Activated CD4-positive, CD25-positive, alpha-beta regulatory T cell treated with anti-CD3 and anti-CD28 coated beads, Interleukin-2, amount 50 U/mL, for 72 hours (primary cell): ENCODE data around the gene TEX10.
"Not testable (repeated sequence)": the region's sequence is repeated elsewhere in the genome, so short reads cannot be mapped to it uniquely, and the experiment has no call there.

Experiments
- DNase-seq: peaks from one replicate; pipeline ENCODE4 v3.0.0; 2021

Gene TEX10

DNA sequence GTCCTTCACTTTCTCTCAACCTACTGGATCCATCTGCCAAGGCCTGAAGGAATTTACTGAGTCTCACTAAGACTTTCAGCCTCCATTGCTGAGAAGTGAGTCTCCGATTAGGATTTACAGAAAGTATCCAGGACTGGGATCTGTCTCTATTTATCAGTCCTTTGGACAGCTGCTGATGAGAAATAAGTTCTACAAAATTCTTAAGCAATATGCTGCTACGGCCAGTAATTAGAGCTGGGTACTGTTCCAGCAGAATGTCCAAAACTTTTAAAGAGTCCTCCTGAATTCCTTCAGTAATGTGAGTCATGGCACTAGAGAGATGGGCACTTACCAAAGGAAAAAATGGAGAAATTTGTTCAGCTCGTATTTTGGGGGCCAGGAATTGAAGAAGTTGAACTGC, 5.9 kb downstream of the TEX10 start:
- DNase-seq, result no peak

DNA sequence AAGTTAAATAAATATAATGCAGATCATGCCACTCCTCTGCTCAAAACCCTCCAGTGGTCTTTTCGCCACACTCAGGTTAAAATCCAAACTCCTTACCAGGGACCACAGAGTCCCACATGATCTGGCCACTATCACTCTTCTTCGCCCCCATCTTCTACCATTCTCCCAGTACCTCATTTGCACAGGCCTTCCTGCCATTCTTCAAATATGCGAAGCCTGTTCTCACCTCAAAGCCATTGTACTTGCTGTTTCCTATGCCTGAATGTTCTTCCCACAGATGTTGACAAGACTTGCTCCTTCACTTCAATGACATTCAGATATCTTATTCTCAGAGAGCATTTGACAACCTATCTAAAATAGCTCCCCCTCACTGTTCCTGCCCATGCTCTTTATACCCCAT, 10.9 kb downstream of the TEX10 start:
- no peak for DNase-seq

DNA sequence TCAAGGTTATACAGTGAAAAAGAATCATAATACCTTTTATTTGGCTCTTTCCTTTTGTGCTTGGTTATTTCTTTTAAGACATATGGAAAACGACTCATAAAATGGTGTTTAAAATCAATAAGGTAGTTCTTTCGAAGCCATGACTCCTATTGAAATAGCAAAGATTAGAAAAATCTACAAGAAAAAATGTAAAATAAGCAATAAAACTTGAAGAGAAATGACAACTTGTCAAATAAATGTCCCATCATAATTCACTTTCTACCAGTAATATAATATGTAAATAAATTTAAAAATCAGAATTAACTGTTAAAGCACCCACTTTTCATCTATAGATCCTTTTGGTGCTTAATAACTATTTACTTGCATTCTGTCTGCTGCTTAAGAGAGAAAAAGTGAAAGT, 12.5 kb downstream of the TEX10 start:
- DNase-seq, result no peak

DNA sequence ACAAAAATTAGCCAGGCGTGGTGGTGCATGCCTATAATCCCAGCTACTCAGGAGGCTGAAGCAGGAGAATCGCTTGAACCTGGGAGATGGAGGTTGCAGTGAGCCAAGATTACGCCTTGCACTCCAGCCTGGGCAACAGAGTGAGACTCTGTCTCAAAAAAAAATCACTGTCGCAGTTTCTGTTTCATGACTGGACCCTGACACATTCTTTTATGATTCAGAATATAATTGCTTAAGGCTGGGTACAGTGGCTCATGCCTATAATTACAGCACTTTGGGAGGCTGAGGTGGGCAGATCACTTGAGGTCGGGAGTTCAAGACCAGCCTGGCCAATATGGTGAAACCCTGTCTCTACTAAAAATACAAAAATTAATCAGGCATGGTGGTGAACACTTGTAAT, 14.0 kb downstream of the TEX10 start:
- DNase-seq, result not testable (repeated sequence)

DNA sequence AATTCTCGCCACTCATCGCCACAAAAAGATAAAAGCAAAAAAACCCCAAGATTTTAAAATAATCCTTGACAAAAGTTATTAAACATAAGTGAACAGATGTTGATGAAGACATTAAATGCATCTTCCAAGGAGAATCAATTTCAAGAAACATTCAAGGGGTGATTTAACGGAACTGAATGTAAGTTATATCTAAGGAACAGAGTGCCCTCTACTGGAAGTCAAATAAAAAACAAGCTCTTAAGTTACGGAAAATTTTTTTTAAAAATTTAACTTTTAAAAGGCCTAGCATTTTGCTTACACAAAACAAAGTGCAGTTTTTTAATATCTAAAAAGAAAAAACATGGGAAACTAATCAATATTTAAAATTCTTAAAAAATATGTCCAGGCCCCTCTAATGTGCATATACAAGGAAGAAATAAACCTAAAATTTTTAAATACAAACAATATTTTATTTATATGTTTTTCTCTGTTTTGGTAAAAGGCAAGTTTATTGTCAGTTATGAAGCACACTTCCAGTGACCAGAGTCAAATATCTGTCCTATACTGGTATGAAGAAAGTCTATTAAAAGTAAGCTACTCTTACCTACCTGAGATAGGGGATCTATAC, 28.0 kb downstream of the TEX10 start:
- DNase-seq, result no peak

DNA sequence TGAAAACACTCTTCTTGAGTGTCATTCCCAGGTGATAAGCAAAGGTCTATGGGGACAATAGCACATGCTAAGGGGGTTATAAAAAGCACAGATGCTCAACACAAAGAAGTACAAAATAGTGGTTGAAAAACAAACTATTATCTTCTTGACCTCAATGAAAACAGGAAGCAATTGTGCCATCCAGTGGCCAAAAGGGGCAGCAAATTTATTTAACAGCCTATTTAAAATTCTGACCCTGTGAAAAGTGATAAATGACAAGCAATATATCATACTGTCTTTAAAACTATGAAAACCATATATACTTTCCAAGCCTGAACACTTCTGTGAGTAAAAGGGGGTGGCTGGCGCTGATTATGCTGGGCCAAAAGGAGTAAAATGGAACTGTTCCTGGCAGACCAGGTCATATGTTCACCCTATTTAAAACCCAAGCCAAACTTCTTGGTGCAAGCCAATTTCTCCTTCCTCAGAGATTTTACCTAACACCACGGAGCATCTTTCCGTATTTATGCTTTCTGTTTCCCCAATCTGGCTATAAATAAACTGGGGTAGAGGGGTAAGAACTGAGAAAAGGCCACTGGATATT, 29.7 kb downstream of the TEX10 start:
- no peak for DNase-seq

DNA sequence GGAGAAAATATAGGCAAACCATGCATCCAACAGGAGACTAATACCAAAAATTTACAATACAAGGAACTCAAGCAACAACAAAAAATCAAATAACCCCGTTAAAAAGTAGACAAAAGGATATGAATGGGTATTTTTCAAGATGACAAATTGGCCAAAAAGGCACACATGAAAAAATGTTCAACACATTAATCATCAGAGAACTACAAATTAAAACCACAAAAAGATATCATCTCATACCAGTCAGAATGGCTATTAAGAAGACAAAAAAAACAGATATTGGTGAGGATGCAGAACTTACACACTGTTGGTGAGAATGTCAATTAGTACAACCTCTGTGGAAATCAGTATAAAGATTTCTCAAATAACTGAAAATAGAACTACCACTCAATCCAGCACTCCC, 35.0 kb downstream of the TEX10 start:
- no peak for DNase-seq

DNA sequence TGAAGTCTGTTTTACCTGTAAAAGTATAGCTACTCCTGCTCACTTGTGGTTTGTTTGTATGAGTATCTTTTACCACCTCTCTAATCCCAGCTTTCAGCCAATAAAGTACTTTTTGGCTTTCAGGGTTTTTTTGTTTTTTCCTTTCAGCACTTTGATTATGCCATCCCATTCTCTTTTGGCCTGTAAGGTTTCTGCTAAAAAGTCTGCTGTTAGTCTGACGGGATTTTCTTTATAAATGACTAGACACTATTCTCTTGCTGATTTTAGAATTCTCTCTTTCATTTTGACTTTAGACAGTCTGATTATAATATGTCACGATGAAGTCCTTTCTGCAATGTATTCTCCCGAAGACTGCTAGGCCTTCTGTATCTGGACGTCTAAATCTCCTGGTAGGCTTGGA, 37.2 kb downstream of the TEX10 start:
- no peak for DNase-seq

DNA sequence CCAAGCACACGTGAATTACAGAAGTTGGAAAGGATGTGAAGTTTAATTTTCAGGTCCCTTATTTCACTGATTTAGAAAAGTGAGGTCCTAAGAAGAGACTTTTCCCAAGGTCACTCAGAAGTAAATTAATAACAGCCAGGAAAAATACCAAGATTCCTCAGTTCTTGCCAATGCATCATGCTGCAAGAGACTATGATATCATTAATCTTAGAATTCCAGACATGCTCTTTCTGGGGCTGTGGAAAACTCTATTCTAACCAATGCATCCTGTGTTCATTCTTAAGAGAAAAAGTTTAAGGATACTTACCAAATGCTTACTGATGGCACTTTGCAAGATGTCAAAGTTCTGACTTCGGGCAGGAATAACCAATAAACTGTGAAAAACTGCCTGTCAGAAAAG, 42.8 kb downstream of the TEX10 start:
- DNase-seq, result no peak

DNA sequence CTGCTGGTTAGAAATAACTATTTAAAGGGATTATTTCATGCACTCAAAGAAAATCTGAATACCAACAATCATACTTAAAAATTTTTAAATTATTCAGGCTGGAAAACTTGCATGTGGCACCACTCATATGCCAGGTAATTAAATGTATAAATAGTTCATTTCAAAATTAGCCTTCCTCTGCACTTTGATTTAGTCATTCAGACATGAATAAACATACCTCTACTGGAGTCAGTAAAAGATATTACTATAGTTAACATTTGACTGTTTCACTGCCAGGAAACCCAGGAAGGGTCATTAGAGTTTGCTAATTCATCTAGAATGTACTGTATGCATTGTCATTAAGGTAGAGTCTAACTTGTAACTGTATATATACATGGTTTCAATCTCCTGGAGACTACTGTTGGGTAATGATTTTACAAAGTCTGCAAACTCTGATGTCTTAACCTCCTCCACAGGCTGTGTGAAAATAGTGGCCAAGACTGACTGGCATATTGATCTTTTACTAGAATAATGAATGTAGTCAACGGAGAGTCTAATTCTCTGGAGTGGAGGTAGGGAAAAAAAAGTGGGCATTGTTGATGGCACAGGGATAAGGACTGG, 43.7 kb downstream of the TEX10 start:
- DNase-seq, result no peak

DNA sequence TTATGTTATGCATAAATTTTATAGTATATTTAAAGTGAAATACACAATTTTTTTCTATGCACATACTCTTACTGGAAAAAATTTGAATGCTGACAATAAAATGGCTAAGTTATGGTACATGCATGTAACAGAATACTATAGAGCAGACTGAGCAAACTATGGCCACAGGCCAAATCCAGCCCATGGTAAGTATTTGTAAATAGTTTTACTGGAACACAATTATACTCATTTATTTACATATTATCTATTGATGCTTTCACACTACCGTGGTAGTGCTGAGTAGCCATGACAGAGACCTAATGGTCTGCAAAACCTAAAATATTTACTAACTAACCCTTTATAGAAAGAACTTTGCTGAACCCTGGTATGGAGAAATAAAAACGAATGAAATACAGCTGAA, 45.7 kb downstream of the TEX10 start:
- DNase-seq, result no peak

DNA sequence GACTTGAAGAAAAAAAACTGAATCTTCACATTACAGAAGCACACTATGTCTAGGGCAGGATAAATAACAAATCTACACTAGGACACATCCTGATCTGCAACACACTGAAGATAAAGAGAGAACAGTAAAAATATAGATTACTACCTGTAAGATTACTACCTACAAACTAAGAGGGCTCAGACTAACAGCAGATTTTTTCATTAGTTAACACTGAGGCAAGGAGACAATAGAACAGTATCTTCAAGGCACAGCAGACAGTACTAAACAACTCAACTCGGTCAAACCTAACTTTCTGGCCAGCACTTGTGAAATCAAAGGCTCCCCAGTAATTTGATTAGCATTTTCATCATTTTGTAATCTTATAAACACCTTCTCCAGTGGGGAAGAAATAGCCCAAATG, 46.5 kb downstream of the TEX10 start:
- DNase-seq, result no peak

DNA sequence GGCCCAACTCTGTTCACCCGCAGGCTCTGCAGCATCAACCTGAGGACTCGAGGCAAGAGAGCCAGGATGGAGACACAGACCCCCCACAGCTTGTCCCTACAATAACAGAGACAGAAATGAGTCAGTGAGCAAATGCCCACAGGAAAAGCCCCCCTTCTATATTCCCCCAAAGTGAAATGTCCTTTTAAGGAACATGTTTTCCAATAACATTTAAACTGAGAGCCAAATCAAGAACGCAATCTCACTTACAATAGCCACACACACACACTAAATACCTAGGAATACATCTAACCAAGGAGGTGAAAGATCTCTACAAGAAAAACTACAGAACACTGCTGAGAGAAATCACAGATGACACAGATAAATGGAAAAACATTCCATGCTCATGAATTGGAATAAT, 49.0 kb downstream of the TEX10 start:
- DNase-seq, result no peak

DNA sequence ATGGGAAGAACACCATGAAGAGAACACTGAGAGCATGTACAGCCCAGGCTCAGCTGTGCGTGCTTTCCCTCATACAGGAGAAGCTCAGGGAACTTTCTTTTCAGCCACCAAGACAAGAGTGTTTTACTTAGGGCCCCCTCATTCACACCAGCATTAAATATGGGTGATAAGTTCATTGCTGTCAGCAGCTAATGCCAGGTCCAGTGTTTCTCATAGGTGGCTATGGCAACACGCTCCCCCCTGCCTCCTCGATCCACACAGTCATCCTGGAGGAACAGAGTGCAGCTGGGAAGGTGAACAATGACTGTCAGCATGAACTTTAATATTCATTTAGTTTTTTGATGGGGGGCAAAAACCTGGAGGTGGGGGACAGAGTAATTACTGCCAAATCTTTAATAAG, 54.4 kb downstream of the TEX10 start:
- DNase-seq, result no peak

DNA sequence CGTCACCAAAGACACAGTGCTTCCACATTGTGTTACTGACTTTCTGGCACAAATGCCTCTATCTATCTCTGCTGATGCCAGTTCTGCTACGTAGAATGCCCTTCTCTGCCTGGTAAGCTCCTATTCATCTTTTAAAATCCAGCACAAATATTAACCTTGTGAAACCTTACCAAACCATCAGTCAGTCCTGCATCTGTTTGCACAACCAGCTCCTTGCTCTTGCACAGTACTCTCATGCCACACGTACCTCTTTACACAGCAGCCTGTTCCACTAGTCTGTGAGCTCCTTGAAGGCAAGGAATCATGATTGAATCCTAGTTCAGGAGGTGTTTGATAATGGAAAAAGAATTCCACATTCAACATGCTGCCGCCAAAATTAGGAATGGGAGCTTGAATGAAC, 56.3 kb downstream of the TEX10 start:
- DNase-seq, result no peak

DNA sequence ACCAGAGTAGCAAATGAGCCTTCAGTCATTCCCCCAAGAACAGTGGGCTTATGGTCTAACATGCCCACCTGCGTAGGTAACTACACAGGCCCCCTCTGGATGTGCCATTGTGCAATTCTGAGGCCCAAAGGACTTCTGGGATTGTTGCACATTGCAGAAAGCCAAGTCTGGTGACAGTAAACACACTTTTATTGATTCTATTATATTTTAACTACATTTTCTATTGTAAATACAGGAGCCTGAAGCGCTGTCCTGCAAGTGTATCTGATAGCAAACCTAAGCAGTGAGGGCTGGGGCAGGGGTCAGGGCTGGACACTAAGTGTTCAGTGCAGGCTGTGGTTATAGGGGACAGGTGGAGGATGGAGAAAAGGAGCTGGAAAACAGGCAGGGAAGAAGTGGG, 57.5 kb downstream of the TEX10 start:
- no peak for DNase-seq

DNA sequence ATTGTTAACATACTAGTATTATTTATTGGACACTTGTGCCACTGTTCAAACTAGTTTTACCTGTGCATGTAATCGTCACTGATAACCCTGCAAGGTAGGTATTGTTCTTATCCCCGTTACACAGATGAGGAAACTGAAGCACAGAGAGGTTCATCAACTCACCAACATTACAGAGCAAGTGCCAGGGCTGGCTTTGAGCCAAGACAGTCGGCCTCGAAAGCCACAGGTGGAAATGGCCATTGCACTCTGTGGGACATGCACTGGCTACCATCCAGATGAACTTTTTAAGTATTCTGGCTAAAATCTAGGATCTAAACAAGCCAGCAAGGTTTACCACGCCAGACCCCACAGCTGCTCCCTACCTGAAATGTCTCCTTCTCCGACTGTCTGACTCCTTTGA, 57.9 kb downstream of the TEX10 start:
- no peak for DNase-seq

DNA sequence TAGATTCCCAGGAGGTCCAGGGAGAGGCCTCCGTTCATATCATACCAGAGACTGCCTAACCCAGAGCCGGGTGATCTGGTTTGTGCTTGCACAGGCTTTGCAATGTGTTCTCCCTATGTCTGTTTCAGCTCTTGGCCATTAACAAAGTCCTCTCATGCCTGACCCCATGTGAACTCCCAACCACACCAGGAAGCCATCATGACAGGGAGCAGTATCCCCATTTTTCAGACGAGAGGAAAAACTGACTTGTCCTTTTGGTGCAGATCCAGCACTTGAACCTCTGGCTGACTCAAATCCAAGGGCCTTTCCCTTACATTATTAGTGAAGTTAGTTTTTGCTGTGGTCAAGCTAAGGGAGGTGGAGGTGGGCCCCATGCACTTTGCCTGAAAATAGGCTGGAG, 58.4 kb downstream of the TEX10 start:
- DNase-seq, result no peak

DNA sequence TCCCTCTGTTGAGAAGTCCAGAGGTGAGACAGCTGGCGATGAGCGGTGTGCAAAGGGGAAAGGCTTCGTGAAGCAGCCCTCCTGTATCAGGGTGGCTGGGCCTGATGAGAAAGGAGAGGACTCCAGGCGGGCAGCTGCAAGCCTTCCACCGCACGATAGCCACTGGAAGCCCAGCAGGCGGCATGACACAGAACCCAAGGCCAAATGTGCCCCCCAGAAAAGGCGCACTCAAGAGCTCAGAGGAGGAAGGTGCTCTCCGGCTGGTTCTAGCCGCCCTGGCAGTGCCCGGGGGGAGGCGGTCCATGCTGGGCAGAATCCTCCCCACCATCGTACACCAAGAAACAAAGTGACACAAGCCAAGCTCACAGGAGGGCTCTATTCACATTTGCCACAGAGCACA, 60.3 kb downstream of the TEX10 start:
- DNase-seq, result no peak

DNA sequence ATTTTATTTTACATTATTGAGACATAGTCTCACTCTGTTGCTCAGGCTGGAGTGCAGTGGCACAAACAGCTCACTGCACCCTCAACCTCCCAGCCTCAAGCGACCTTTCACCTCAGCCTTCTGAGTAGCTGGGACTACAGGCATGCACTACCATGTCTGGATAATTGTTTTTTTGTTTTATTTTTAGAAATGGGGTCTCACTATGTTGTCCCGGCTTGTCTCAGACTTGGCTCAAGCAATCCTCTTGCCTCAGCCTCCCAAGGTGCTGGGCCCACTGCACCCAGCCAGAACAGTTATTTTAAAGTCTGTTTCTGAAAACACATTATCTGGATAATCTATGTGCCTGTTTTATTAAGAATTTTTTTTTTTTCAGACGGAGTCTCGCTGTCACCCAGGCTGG, 62.0 kb downstream of the TEX10 start:
- no peak for DNase-seq

DNA sequence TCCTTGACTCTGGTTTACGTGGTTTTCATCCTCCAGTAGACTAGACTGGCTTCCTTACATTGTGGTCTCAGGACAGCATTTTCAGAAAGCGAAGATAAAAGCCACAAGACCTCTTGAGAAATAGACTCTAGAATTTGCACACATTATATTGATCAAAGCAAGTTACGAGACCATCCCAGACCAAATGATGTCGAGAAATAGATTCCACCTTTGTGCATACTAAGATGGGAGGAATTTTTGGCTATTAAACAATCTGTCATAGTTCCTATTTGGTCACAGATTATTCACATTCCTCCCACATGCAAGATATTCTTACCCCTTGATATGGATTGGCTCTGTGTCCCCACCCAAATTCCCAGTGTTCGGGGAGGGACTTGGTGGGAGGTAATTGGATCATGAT, 65.6 kb downstream of the TEX10 start:
- DNase-seq, result no peak

DNA sequence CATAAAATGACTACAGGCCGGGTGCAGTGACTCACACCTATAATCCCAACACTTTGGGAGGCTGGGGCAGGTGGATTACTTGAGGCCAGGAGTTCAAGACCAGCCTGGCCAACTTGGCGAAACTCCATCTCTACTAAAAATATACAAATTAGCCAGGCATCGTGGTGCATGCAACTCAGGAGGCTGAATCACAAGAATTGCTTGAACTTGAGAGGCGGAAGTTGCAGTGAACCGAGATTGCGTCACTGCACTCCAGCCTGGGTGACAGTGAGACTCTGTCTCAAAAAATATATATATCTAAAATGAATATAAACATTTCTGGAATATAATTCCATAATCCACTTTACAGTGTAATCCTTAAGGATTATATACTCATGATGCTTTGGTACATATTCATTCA, 66.5 kb downstream of the TEX10 start:
- no peak for DNase-seq

DNA sequence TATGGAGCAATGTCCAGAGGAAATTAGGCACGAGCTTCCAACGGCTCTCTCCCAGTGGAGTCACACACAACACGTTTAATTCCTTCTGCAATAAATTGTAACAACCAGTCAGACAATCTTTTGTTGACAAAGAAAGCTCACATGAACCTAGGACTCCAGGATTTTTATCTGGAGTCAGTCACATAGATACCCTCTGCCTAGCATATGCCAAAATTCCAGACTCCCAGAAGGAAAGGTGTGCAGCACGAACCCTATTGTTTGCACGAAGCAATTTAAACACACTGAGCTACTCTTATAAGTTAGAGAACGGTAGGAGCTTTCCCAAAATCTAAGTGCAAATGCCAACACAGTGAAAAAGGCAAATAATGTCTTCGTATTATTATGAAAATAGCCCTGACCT, 67.1 kb downstream of the TEX10 start:
- no peak for DNase-seq

DNA sequence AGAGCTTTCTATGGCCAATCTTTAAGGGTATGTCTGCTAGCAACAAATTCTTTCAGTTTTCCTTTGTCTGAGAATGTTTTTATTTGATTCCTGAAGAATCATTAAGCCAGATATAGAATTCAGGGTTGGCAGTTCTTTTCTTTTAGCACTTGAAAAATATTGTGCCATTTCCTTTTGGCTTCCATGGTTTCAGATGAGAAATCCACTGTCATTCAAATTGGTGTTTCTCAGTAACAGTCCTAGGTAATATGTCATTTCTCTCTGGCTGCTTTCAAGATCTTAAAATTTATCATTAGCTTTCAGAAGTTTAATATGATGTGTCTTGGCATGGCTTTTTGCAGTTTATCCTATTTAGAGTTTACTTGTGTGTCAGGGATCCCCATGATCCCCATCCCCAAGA, 67.7 kb downstream of the TEX10 start:
- no peak for DNase-seq

DNA sequence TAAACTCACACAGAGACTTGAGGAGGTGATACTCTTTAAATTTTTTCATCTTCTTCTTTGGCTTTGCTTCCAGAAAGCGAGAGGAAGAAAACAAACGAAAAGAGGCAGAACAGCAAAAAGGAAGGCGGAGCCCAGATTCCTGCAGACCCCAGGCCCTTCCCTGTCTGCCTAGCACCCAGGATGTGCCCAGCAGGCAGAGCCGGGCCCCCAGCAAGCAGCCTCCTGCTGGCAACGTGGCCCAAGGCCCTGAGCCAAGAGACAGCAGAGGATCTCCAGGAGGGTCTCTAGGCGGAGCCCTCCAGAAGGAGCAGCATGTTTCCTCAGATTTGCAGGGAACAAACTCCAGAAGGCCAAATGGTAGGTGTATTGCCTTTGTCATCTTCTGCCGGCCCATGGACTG, 68.5 kb downstream of the TEX10 start:
- no peak for DNase-seq
